Erythroblast (primary cell): ENCODE measurements around the gene C2orf81.

ENCODE experiments used
- GATA1 ChIP-seq: IDR thresholded peaks from 2 replicates; pipeline ENCODE4 v1.6.1; 2011; ENCODE audit warnings: low read depth, mild to moderate bottlenecking, control low read depth, low read length, moderate library complexity
- POLR2A ChIP-seq: IDR thresholded peaks from 2 replicates; pipeline ENCODE4 v1.6.1; 2011; ENCODE audit warnings: mild to moderate bottlenecking, low read length

DNA sequence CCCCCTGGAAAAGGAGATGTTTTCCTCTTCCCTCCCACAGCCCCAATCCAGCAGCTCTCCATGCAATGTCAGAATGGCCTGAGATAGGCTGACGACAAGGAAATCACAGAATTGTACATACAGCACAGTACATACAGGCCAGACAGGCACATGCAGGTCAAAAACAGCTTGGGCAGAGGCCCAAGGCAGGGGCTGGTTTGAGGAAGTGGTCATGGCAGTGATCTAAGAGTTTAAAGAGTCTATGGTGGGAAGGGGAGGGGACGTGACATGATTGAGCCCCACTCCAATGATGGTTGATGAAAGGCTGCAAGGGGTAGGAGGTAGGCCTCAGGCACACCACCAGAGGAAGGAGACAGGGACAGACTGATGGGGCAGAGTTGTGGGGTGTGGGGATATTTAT, 45.6 kb downstream of the C2orf81 start:
- TF ChIP-seq POLR2A = no peak
- TF ChIP-seq GATA1 = no peak
